Heart right ventricle (tissue), 16 donors: ENCODE measurements around the gene LRP1-AS. TPM values are rescaled to one million over a fixed set of nuclear protein-coding genes. Genes with fewer than 3 reads are reported as not detected.

Source experiments
- ATAC-seq, 8 donors: fragments of 200-7000 bp; cut with Tn5 transposase; one replicate each; pipeline ENCODE4 v1.9.1; 2020; ENCODE audit warnings: mild to moderate bottlenecking in 8 of 8, moderate library complexity in 8 of 8, moderate number of reproducible peaks in 1 of 8
- DNase-seq, 2 donors: peaks; one replicate each; pipeline ENCODE4 v3.0.0-alpha.2; 2020
- H3K27ac ChIP-seq, 10 donors: fragments of 200-600 bp; sonication (generic) in 2 of 10; one replicate each; pipeline versions ENCODE4 v1.5.0 to v1.8.0; 2020 to 2022; ENCODE audit warnings: mild to moderate bottlenecking in 3 of 10
- H3K27me3 ChIP-seq, 7 donors: fragments of 200-600 bp; one replicate each; pipeline ENCODE4 v1.8.0; 2021 to 2022; ENCODE audit warnings: mild to moderate bottlenecking in 2 of 7
- H3K36me3 ChIP-seq, 9 donors: fragments of 200-600 bp; sonication (generic) in 1 of 9; one replicate each; pipeline versions ENCODE4 v1.5.0 to v1.8.0; 2020 to 2022; ENCODE audit warnings: mild to moderate bottlenecking in 2 of 9
- H3K4me1 ChIP-seq, 9 donors: fragments of 200-600 bp; sonication (generic) in 1 of 9; one replicate each; pipeline versions ENCODE4 v1.5.0 to v1.8.0; 2020 to 2022; ENCODE audit warnings: mild to moderate bottlenecking in 4 of 9
- H3K4me3 ChIP-seq, 10 donors: fragments of 200-600 bp; sonication (generic) in 2 of 10; one replicate each; pipeline versions ENCODE4 v1.5.0 to v1.8.0; 2020 to 2022; ENCODE audit warnings: mild to moderate bottlenecking in 7 of 10, moderate library complexity in 2 of 10
- H3K9me3 ChIP-seq, 11 donors: fragments of 200-600 bp in 10 of 11; sonication (generic) in 2 of 11; one replicate each; pipeline versions ENCODE4 v1.5.0 to v1.8.0; 2013 to 2022; ENCODE audit warnings: mild to moderate bottlenecking in 2 of 11, control low read depth in 1 of 11, moderate library complexity in 1 of 11
- WGBS, 2 donors: extraction: QIAGEN DNeasy Blood & Tissue Kit; methylation state at CpG; one replicate each; pipeline ENCODE4 v1.1.7; 2013; ENCODE audit warnings: inconsistent platforms in 1 of 2; 5-methylcytosine and 5-hydroxymethylcytosine counted together
- intact Hi-C, 10 donors: fragments of 100-400 bp; cut with DNase I; formaldehyde crosslinking; loops; one replicate each; pipeline versions ENCODE4 v1.11.1 to v1.14.2; 2022
- polyA plus RNA-seq, 2 donors: library from polyadenylated mRNA; stranded (reverse); fragments of 200-250 nt; gene quantifications; one replicate each; pipeline ENCODE4 v1.2.3, GENCODE V29; 2013
- total RNA-seq, 10 donors: library from RNA; stranded (reverse); fragmentation: NEBNext Ultra II Directional in 3 of 10; extraction: Animal tissue kit (Norgen Biotek cat#: 25700) in 3 of 10; gene quantifications; one replicate each; pipeline versions ENCODE4 v1.2.1 to v1.2.4, GENCODE V29; 2021 to 2023
- TF ChIP-seq, protein P1 (sequence below), 9 donors: fragments of 200-600 bp; sonication (generic) in 2 of 9; IDR thresholded peaks; one replicate each; pipeline versions ENCODE4 v1.5.0 to v1.8.0; 2021 to 2022; ENCODE audit warnings: antibody characterized with exemption in 9 of 9, mild to moderate bottlenecking in 5 of 9, moderate library complexity in 1 of 9
- donor health status: Arrhythmogenic right ventricular cardiomyopathy.
- donor health status: ischemic (EF 13 %, LVEDD 7.1; RV severe dilation, severe dysfunction).
- donor health status: healthy with polysubstance abuse.
- donor health status: DM: no; HTN: yes; CAD: no.
- donor health status: DM: no; HTN: no; CAD: no.
- donor health status: ischemic (EF 25% LVEDD 6.9; RV normal size, moderate dysfunction).
- donor health status: ischemic (EF 25% LVEDD 5.7; RV mildly dilated, moderate dysfunction).
- donor health status: healthy.
- donor health status: DM: yes; HTN: yes; CAD: no.
- donor health status: Ischemic cardiomyopathy.
- donor health status: ischemic (EF 35%, LVEDD 5.7; RV mildly dilated, moderate dysfunction).
- donor health status: nonischemic (EF 11% LVEDD 7.7; RV severe dilation, severe dysfunction).
- donor health status: DM: yes; HTN: yes; CAD: no.
- donor health status: PGD.
- donor health status: ischemic (EF 29% LVEDD 5.4; RV normal size, mild dysfunction).
- donor health status: nonischemic (EF 23%, LVEDD 6.1; RV moderate dilation, normal function).

The LRP1-AS gene
- total and polyA plus RNA-seq, 12 donors, result not detected

DNA sequence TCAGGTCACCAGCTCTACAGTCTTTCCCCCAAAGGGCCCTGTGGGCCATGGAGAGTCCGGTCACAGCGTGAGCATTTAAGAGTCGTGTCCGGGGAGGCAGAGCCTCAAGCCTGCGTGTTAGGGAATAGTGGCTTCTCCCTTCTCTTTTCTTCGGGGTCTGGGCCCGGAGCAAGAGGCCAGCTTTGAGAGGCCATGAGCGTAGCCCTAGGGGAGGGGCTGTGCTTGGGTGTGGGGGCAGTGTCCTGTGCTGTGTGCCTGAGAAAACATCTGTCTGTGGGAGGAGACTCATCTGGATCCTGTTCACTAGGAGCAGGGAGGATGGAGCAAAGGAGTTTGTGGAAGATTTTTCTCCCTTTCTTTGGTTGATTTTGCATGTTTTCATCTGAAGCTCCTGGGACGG, 5.3 kb downstream of the LRP1-AS start:
- no peak overlapping the region for H3K4me3 ChIP-seq
- peak overlapping the region; percentile 9 to 80 (median 64) for H3K27ac ChIP-seq
- ATAC-seq (peak in 7 of 8 donors; percentile 23 to 66 (median 62)), DNase-seq (no peak)
- intact Hi-C loops, result no loop called here
- H3K36me3 ChIP-seq, result peaks cover 0 to 89% (median 25%) of the 10 kb centered on the region in 9 donors
- H3K9me3 ChIP-seq, result no peaks in the 10 kb centered on the region
- TF ChIP-seq, protein P1, sequence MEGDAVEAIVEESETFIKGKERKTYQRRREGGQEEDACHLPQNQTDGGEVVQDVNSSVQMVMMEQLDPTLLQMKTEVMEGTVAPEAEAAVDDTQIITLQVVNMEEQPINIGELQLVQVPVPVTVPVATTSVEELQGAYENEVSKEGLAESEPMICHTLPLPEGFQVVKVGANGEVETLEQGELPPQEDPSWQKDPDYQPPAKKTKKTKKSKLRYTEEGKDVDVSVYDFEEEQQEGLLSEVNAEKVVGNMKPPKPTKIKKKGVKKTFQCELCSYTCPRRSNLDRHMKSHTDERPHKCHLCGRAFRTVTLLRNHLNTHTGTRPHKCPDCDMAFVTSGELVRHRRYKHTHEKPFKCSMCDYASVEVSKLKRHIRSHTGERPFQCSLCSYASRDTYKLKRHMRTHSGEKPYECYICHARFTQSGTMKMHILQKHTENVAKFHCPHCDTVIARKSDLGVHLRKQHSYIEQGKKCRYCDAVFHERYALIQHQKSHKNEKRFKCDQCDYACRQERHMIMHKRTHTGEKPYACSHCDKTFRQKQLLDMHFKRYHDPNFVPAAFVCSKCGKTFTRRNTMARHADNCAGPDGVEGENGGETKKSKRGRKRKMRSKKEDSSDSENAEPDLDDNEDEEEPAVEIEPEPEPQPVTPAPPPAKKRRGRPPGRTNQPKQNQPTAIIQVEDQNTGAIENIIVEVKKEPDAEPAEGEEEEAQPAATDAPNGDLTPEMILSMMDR (IDR thresholded peaks at IDR 0.05), result no peak
- H3K4me1 ChIP-seq, result peaks cover 0 to 93% (median 71%) of the 10 kb centered on the region in 9 donors
- no peaks in the 10 kb centered on the region for H3K27me3 ChIP-seq
- 56 to 61% methylated on average over 9 of the region's 9 CpGs for WGBS, 2 donors

DNA sequence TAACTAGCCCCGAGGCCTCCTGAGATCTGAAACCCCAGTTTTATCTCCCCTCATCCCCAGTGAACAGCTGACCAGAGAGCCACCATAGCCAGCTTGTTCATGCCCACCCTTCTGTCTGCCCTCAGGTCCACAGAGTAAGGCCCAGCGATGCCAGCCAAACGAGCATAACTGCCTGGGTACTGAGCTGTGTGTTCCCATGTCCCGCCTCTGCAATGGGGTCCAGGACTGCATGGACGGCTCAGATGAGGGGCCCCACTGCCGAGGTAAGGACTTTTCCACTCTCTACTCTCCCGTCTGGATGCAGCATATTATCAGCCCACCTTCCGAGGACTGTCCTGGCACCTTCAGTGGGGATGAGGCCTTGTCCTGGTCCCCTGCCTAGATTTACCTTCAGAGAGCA, 6.2 kb downstream of the LRP1-AS start:
- intact Hi-C loops, result no loop called here
- Histone ChIP-seq H3K27ac (peak overlapping the region in 7 of 10 donors; percentile 13 to 80 (median 72)), H3K4me1 (peaks cover 0 to 93% (median 71%) of the 10 kb centered on the region in 9 donors), H3K9me3 (no peaks in the 10 kb centered on the region), H3K4me3 (no peak overlapping the region), H3K27me3 (no peaks in the 10 kb centered on the region), H3K36me3 (peaks cover 0 to 80% (median 25%) of the 10 kb centered on the region in 9 donors)
- 91 to 93% methylated on average over 8 of the region's 8 CpGs for WGBS, 2 donors
- no peak for ATAC-seq
- DNase-seq, result no peak
- TF ChIP-seq, protein P1 (IDR thresholded peaks at IDR 0.05), result no peak

DNA sequence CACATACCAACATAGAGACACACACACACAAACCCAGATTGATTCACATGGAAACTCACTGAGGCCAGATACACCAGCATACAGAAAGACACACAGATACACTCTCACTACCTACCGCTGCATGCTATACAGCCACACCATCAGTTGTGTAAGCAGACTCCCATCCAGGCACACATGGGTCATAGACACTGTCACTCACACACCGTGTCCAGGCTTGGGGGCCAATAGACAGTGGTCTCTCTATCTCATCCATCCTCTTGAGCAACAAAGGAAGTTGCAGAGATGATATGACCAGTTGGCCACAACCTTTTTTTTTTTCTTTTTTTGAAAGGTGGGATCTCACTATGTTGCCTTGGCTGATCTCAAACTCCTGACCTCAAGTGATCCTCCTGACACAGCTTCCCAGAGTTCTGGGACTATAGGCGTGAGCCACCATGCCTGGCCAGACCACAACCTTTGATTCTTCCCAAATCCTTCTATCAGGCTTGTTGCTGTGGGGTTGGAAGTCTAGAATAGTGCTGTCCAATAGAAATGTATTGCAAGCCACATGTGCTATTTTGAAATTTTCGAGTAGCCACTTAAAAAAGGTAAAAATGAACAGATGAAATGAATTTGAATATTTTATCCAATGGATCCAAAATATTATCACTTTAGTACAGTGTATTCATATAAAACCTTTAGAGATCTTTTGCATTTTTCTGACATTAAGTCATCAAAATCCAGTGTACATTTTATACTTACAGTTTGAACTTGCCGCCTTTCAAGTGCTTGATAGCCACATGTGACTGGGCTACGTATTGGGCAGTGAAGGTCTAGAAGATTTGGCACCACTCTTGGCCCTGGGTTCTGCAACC, 7.4 kb downstream of the LRP1-AS start:
- H3K4me3 ChIP-seq, result no peak overlapping the region
- peaks cover 0 to 71% (median 18%) of the 10 kb centered on the region in 9 donors for H3K36me3 ChIP-seq
- H3K27ac ChIP-seq, result peak overlapping the region in 8 of 10 donors; percentile 14 to 99 (median 94)
- no peaks in the 10 kb centered on the region for H3K9me3 ChIP-seq
- H3K27me3 ChIP-seq, result no peaks in the 10 kb centered on the region
- intact Hi-C loops, result no loop called here
- peaks cover 4 to 93% (median 71%) of the 10 kb centered on the region in 9 donors for H3K4me1 ChIP-seq
- WGBS, 2 donors, result 74 to 77% methylated on average over 6 of the region's 6 CpGs
- TF ChIP-seq, protein P1 (IDR thresholded peaks at IDR 0.05), result no peak
- ATAC-seq (no peak), DNase-seq (no peak)

DNA sequence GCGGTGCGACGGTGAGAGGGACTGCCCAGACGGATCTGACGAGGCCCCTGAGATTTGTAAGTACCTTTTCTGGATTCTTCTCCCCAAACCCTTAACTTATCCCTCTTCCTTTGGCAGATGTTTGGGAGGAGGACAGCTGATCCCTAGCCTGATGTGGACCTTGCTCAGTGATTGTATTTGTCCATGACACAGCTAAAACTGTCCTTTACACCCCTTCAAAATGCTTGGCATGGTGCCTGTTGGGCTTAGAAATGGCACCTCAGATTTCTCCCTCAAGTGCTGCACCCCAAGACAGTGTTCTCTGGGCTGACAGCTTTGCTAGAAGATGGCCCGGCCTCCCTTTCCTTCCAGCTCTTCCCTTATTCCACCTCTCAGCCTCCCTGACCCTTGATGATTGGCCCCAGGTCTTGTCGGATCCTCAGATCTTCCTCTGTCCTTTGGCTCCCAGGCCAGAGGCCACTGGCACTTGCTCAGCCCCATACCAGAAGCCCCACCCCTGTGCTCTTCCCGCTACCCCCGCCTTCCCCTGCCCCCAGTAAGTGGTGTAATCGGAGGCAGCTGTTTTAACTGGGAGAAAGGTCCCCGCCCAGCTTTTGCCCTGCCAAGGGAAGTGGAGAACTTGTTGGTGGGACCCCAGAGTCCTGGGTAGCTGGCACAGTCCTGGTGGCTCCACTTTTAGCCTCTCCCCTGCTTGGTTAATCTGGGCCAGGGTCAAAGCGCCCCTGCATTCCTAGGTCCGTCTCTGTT, 8.7 kb downstream of the LRP1-AS start:
- TF ChIP-seq, protein P1 (IDR thresholded peaks at IDR 0.05), result no peak
- DNase-seq, result peak; percentile 68 to 82
- H3K4me1 ChIP-seq, result peaks cover 10 to 100% (median 83%) of the 10 kb centered on the region in 9 donors
- H3K4me3 ChIP-seq, result no peak overlapping the region
- H3K9me3 ChIP-seq, result no peaks in the 10 kb centered on the region
- H3K27ac ChIP-seq, result peak overlapping the region in 9 of 10 donors; percentile 73 to 100 (median 99)
- peak; percentile 19 to 83 (median 49) for ATAC-seq
- intact Hi-C loops, result no loop called here
- H3K27me3 ChIP-seq, result no peaks in the 10 kb centered on the region
- 60 to 61% methylated on average over 13 of the region's 13 CpGs for WGBS, 2 donors
- H3K36me3 ChIP-seq, result peaks cover 0 to 58% (median 13%) of the 10 kb centered on the region in 9 donors
